HG02571 (cell line): ENCODE results near the gene RAD51B.

Experiments
- ATAC-seq: cut with Tn5 transposase; IDR thresholded peaks from one replicate; pipeline ENCODE4 v1.9.1; 2021; ENCODE audit warnings: mild to moderate bottlenecking, moderate library complexity; ENCODE audit not compliant: unreplicated experiment

The RAD51B gene

DNA sequence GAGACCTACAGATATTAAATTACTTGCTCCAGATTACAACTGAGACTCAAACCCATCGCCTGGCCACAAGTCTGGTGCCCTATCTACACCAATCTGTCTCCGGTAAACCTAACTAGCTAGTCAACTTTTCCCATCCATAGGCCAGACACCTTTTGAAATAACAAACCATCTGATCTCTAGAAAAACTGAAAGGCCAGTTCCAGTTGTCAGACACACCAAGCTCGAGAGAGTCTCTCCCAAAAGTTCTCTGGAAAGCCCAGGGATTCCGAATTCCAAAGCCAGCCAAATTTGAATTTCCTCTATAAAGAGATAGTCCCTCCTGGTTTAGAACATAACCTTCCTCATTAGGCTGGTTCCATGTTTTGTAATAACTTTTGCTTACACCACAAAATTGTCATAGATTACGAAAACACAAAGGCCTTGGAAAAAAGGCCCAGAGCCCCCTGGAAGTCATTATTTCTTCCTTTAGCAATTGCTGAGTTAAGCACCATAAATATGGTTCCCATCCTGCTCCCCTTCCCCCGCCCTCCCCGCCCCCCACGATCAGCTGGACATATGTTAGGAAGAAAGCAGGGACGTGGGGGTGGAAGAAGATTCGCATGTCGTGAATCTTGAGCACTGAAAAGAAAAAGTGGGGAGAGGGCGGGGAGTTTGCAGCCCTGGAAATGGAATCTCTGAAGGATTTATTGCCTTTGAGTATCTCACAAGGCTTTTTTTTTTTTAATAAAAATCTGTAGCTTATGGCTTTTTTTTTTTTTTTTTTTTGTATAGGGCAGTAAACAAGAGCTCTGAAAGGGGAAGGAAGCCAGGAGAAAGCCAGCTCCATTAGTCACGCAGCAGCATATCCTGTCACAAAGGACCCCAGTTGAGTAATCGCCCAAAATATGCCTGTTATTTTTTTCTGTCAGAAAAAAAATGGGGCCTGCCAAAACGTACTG lies 862.9 kb downstream of the RAD51B start:
- ATAC-seq, result no peak

DNA sequence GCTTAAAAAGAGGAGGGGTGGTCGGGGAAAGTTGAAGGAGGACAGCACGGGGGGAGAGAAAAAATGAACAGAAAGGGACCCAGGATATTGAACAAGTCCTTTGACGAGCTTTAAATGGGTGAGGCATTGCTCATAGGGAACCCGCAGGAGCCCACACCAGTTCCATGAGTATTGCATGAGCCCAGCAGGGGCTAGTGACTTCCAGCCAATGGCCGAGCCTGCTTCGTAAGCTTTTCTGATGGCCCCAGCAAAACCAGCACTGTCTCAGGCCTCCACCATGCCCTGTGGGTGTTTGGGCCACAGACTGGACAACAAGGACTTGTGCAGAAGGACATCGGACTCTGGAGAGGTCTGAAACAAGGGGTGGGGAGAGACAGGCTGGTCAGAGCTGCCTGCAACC lies 863.7 kb downstream of the RAD51B start:
- ATAC-seq, result no peak

DNA sequence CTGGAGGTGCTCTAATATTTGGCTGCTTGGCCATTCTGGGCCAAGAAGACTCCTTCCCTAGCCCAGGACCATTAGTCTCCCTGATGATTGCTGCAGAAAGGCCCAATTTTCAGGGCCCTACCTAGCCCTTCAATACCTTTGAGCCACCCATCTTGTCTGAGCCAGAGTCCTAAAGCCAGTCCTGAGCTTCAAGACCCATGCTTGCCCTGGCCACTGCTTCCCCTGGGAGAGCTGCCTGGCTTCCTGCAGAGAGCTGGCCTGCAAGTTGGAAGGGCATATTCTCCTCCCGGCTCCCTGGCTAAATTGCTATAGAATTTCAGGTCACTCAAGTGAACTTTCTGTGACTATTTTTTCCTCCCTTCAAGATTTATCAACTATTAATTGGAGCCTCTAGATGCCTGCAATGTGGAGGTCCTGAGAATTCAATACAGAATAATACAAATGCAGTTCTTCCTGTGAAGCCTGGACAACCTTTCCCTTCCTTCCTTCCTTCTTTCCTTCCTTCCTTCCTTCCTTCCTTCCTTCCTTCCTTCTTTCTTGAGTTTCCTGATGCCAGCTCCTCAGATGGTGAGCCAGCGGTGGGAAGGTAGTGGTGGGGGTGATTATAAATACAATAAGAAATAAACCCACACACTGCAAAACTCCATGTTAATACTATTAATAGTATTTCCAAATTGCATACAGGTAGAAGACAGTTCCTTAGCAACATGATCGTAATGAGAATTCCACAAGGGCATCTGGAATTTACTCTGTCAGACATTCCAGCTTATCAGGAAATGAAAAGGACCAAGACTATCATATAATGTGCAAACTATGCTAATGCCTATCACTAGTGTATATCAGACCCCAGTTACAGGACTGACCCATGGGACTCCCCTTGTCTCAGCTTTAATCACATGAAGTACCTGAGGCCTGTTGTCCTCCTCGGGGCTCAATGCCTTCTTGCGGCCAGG lies 865.2 kb downstream of the RAD51B start:
- ATAC-seq, result no peak

DNA sequence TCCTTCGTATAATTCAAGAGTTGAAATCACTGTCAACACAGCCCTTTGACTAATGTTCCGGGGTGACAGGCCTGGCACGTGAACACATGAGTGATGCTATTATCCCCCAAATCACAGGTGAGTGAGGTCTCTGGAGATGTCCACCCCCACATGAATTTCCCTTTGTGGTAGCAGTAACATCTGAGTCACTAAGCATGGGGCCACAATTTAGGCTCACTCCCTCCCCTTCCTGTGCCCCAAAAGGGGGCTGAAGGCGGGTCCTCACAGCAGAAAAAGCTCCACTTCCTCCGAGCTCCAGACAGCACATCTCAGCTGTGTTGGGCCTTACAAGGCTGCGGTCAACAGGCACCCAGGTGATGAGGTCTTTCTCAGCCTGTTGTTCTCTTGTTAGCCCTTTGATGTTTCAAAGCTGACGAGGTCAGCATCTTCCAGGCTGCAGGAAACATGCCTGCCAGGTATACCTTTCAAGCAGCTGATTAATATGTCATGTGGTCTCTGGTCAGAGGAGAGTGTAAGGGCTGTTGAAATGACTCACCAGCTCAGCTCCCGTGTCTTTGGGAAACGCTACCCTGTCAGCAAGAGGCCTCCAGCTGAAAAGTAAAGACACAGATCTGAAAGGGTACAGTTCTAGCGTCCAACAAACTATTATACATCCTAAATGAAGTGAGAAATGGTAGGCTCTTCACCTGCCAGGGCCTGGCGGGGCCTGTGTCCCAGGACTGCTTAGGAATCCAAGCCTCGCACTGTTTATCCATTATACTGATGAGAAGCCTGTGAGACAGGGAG lies 866.0 kb downstream of the RAD51B start:
- ATAC-seq, result peak; percentile 63

- ATAC-seq, result no peak
Observed at GRCh38 chr14:68686205-68686465, 866.6 kb downstream of the RAD51B start.

DNA sequence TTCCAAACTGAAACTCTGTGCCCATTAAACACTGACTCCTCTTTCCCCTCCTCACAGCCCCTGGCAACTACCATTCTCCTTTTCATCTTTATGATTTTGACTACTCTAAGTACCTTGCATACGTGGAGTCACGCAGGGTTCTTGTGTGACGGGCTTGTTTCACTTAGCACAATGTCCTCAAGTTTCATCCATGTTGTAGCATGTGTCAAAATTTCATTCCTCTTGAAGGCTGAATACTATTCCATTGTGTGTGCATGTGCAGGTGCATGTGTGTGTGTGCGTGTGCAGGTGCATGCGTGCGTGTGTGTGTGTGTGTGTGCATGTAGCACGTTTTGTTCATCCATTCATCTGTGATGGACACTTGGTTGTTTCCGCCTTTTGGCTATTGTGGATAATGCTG lies 867.1 kb downstream of the RAD51B start:
- no peak for ATAC-seq

DNA sequence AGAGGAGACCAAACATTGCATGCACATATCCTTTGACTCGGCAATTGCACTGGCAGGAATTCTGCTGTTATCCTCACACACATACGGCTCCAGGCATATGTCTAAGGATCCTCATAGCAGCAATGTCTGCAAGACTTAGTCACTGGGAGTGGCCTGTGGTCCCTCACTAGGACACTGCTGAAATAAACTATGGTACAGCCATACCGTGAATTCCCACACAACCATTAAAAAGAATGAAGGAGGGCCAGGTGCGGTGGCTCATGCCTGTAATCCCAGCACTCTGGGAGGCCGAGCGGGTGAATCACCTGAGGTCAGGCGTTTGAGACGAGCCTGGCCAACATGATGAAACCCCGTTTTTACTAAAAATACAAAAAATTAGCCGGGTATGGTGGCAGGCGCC lies 868.2 kb downstream of the RAD51B start:
- no peak for ATAC-seq

- ATAC-seq, result no peak
Observed at GRCh38 chr14:68688872-68689371, 869.3 kb downstream of the RAD51B start.

- ATAC-seq, result no peak
Observed at GRCh38 chr14:68689511-68689910, 869.9 kb downstream of the RAD51B start.

- no peak for ATAC-seq
Observed at GRCh38 chr14:68690089-68690958, 870.7 kb downstream of the RAD51B start.

- no peak for ATAC-seq
Observed at GRCh38 chr14:68691031-68691791, 871.6 kb downstream of the RAD51B start.

GRCh38 chr14:68691792-68692118 lies 872.2 kb downstream of the RAD51B start:
- no peak for ATAC-seq

DNA sequence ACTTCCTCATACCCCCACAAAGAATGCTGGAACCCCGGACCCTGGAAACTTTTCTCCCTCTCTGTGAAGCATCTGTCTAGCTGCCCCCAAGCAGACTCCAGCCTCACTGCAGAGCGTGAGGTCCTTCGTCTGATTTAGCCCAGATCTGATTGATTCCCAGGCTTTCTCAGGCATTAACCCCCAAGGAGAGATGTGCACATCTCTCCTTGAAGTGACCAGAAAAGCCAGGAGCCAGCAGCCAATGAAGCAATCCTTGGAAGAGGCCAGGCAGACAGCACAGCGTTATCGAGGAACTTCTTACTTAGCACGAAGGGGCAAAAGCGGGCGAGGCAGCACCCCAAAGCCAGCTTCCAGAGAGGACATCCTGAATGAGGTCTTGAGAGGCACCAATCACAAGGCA lies 872.6 kb downstream of the RAD51B start:
- no peak for ATAC-seq

GRCh38 chr14:68692916-68693771 lies 873.6 kb downstream of the RAD51B start:
- no peak for ATAC-seq

- no peak for ATAC-seq
Observed at GRCh38 chr14:68693926-68694325, 874.3 kb downstream of the RAD51B start.

- no peak for ATAC-seq
Observed at GRCh38 chr14:68694516-68695235, 875.1 kb downstream of the RAD51B start.

DNA sequence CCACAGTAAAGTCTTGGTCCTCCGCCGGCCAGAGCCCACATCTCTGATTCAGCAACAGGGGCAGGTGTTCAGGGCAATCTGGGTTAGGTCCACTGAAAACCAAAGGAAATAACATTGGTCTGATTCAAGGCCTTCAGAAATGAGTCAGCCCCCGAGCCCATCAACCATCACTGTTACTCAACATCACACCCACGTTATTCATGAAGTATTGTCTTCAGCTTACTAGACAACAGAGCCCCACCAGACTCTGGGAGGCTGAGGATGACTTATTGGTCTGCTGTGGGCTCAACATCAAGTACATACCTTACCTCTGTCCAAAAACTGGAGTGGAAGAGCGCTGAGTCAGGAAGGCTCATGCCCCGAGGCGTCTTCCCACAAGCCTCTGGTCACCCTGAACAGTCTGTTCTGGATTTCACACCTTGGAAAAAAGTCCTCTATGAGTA lies 875.8 kb downstream of the RAD51B start:
- peak; percentile 80 for ATAC-seq

GRCh38 chr14:68695856-68696255 lies 876.3 kb downstream of the RAD51B start:
- no peak for ATAC-seq
